Measurements from ENCODE around the gene GPR132. TPM values are rescaled to one million over a fixed set of nuclear protein-coding genes. Genes with fewer than 3 reads are reported as not detected.

Gene GPR132
- total RNA-seq, 2 experiments from 2014 or later, result 41.4 to 42.8 TPM

DNA sequence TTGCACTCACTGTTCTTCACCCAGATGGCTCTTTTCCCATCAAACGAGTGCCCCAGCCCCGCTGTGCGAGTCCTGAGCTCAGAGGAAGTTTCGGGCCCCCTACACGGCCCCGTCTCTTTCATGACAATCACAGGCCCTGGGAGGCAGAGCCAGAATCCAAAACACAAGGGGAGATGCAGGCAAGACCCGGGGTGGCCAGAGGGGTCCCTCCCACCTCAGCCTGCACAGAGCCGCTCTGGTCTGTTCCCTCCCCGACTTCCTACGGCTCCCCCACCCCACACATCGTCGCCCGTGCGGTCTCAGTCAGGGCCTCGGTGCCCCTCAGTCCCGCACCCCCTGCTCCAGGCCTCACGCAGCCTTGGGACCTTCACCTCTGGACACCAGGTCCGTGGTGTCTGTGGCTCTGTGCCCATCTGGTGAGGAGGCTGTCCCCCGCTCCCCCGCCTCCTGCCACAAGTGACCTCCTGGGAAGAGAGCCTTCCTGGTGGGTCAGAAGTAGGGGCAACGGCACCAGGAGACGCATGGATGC is 8.9 kb downstream of the GPR132 start:
- CTCF ChIA-PET, result interaction anchor here (1.5 to 2.8 kb wide), 2 partner anchors 17 to 30 kb away, joined by 4 to 6 read pairs; no protein-coding TSS in a partner anchor
- POLR2A ChIA-PET, result no interaction called here

DNA sequence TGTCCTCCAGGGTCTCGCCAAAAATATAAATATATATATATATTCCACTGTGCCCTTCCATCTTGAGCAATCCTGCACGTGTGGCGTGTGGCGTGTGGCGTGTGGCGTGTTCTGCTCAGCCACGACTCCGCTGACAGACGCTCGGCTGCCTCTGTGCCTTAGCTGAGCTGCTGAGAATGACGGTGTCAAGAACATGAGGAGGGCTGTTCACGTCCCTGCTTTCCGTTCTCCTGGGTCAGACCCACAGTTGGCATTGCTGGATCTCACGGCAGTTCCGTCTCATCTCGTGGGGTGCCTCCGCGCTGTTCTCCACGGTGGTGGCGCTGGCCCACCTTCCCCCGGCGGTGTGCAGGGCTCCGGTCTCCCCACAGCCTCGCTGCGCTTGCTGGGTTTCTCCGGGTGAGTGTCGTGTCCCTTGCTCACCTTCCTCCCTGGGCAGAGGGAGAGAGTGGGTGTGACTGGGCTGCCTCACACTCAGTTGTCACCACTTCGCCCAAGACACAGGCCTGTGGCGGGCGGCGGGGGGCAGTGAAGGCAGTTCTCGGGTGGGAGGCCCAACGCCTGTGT is 9.4 kb downstream of the GPR132 start:
- ChIA-PET POLR2A (no interaction called here), CTCF (interaction anchor here (1.5 to 2.8 kb wide), 2 partner anchors 10 to 31 kb away, joined by 4 to 9 read pairs; partner anchors contain the start of gene GPR132)

DNA sequence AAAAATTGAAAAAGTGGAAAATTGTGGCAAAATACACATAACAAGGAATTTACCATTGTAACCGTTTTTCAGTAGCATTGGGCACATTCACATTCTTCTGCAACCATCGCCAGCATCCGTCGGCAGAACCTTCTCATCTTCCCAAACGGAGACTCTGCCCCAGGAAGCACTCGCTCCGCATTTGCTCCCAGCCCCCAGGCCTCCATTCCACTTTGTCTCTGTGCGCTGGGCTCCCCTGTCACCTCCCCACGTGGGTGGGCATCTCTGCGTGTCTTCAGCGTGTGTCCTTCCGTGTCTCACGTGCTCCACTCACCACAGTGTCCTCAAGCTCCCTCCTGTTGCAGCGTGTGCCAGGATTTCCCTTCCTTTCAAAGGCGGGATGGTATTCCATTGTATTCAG is 9.9 kb downstream of the GPR132 start:
- ChIA-PET POLR2A (no interaction called here), CTCF (interaction anchor here (2.8 kb wide), 1 partner anchor 10 kb away, joined by 9 read pairs; the partner anchor contains the start of gene GPR132)

DNA sequence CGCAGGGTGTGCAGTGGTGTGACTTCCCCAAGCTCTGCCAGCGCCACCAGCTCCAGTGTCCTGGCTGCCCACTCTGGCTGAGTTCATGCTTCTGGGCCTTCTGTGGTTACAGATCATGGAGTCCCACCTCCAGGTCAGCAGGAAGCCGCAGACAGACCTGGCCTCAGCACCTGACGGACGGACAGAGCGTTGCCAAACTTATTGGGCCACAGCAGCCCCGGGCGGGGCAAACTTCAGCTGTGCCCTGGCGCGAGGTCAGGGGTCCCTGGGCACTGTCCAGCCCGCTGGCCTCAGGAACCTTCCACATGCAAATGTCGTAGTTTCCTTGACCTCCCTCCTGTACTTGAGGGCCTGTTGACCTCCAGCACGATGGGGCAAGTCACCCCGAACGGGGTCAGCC is 11.2 kb downstream of the GPR132 start:
- CTCF ChIA-PET, result interaction anchor here (0.7 to 2.8 kb wide), 3 partner anchors 11 to 442 kb away, joined by 4 to 9 read pairs (median 4); partner anchors contain the start of gene GPR132

DNA sequence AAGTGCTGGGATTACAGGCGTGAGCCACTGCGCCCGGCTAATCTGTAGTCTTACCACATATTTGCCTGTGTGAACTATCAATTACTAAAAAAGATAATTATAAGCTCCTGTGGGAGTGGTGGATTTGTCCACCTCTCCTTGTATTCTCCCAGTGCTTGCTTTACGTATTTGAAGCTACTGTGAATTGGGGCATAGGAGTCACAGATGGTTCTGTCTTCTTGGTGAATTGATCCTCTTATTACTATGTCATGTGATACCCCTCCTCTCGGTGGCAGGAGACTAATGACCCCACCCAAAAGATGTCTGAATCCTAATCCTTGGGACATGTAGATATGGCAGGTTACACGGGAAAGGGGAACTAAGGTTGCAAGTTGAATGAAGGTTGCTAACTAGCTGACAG is 11.8 kb downstream of the GPR132 start:
- CTCF ChIA-PET, result interaction anchor here (1.4 to 2.8 kb wide), 2 partner anchors 12 to 78 kb away, joined by 4 to 9 read pairs; partner anchors contain the start of gene GPR132
- POLR2A ChIA-PET, result no interaction called here

More for the DNA sequence above, 11.2 kb downstream of the GPR132 start:
- POLR2A ChIA-PET, result interaction anchor here (0.7 kb wide), 1 partner anchor 36 kb away, joined by 3 read pairs; no protein-coding TSS in a partner anchor

DNA sequence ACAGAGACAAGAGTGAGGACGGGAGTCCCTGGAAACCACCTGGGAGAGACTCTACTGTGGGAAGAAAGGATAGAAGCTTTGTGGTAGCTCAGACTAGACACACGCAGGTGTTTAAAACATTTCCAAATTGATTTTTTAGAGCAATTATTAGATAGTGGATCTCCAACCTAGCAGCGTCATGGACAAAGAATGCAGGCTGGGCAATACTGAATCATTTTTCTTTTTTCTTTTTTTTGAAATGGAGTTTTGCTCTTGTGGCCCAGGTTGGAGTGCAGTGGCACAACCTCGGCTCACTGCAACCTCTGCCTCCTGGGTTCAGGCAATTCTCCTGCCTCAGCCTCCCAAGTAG is 13.1 kb downstream of the GPR132 start:
- ChIA-PET CTCF (no interaction called here), POLR2A (no interaction called here)

DNA sequence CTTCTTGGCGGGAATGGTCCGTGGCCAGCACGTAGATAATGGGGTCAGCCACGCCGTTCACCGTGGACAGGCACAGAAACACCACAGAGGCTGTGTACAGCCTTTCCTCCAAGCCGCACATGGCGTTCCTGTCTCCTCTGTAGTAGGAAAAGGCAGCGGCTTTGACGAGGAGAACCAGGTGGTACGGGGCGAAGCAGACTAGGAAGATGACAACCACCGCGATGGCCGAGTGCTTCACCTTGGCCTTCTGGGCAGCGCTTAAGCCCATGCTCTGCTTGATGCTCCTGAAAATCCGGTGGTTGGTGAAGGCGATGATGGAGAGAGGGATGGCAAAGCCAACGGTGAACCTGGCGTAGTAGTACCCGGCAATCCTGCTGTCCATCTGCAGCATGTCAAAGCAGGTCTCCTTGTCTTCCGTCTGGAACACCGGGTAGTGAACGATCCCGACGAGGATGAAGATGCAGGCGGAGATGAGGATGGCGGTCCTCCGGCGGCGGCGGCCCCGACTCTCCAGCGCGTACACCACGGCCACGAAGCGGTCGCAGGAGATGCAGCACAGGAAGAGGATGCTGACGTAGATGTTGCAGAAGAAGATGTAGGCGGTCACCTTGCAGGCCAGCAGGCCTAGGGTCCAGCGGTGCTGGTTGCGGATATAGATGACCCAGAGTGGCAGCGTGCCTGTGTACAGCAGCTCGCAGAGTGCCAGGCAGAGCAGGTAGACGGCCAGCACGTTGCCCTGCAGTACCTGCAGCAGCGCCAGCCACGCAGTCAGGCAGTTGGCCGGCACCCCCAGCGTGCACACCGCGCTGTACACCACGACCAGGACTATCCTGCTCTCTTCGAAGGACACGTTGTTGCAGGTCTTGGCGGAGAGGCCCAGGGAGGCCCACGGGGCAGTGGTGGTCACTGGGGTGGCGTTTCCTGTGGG is 13.8 kb downstream of the GPR132 start:
- ChIA-PET CTCF (no interaction called here), POLR2A (no interaction called here)

DNA sequence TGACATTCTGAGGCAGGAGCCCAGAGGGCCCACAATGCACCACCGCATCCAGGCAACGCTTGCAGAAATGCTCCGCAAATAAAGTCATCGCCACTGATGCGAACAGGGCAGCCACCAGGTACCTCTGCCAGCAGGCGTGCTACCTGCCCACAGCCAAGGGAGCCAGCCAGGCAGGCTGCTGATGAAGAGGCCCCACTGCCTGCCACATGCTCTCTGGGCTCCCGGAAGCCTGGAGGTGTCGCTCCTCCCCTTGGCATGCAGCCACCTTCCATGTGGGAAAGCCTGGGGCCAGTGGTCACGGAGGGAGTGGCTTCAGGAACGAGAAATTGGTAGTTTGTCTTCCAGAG is 14.7 kb downstream of the GPR132 start:
- POLR2A ChIA-PET, result no interaction called here
- CTCF ChIA-PET, result no interaction called here

DNA sequence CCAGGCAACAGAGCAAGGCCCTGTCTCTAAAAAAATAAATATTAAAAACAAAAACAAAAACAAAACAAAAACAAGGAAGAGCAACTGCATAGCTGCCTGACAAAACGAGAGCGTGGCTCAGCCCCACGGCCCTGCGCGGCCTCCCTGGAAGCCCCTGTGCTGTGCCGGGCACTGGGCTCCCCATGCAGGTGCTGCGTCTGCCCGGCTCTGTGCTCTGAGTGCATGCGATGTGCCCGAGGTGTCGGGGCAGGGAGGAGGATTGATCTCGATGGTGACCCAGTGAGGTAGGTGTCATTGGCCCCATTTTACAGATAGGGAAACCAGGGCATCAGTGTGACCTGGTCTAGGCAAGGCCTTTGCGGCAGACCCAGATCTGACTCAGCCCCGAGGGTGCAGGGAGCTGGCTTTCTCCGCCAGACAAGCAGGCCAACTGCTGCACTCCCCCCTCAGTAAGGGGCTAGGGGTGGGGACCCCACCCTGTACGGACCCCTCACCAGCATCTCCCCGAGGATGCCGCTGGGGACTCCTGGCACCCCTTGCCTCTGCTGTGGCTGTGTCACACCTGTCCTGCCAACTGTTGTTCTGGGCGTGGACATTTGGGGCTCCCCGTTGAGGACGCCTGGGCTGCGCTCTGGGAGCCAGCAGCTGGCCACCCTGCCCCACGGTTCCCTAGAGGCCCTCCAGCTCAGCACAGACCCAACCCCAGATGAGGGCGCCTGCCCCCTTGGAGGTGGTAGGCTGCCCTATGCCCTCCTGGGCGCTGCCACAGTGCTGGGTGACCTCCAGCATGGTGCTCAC is 15.3 kb downstream of the GPR132 start:
- CTCF ChIA-PET, result no interaction called here
- POLR2A ChIA-PET, result no interaction called here

DNA sequence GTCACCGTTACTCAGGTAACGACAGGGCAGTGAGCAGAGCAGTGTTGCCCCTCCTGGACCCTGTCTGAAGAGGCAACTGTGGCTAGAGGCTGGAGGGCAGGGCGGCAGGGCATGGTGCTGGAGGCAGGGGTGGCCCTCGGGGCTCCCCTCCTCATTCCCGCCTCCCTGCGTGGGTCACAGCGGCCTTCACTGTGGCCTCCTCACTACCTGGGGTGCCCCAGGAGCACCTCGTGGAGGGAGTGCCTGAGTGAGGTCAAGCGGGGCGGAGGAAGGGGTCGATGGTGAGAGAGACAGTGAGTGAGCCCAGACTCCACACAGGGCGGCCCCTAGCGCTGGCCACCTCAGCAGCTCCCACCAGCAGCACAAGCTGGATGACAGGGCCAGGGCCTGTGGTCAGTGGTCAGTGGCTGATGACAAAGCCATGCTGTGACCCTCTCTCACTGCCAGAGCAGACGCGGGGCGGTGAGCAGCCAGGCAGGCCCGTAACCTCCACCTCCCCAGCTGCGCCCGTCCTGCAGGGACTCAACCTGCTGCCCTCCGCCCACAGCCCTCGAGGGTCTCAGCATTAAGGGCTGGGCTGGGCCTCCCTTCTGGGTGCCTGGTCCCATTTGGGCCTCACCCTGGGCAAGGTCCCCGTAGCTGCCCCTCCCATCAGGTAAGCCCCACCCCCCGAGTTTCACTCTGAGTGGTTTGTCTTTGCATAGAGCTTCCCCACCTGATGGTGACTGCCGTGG is 17.8 kb downstream of the GPR132 start:
- ChIA-PET POLR2A (interaction anchor here (1.1 to 1.2 kb wide), 2 partner anchors 40 to 44 kb away, joined by 3 to 6 read pairs; no protein-coding TSS in a partner anchor), CTCF (interaction anchor here (0.8 to 5.5 kb wide), 3 partner anchors 10 to 74 kb away, joined by 4 to 108 read pairs (median 7); no protein-coding TSS in a partner anchor)

DNA sequence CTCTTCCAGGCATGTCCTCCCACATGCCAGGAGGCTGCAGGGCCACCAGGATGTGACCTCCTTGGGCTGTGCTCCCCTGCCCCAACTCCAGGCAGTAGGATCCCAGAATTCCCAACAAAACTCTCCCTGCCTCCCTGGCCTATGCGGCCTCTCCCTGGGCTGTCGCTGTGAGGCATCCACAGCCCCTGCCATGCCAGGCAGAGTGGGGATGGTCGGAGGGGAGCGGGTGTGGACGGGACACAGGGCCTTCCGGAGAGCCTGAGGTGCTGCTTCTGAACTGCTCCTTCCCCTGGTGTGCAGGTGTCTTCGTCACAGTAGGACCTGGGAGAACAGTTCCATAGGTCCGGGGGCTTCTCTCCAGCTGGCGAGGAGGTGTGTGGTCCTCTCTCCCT is 18.3 kb downstream of the GPR132 start:
- POLR2A ChIA-PET, result interaction anchor here (0.6 to 1.3 kb wide), 7 partner anchors 11 to 294 kb away, joined by 3 to 10 read pairs (median 4); partner anchors contain the start of genes CDCA4, GPR132, PACS2 and SIVA1
- CTCF ChIA-PET, result interaction anchor here (0.7 to 5.5 kb wide), 10 partner anchors 11 to 271 kb away, joined by 3 to 108 read pairs (median 10); partner anchors contain the start of genes CDCA4, CLBA1 and GPR132

DNA sequence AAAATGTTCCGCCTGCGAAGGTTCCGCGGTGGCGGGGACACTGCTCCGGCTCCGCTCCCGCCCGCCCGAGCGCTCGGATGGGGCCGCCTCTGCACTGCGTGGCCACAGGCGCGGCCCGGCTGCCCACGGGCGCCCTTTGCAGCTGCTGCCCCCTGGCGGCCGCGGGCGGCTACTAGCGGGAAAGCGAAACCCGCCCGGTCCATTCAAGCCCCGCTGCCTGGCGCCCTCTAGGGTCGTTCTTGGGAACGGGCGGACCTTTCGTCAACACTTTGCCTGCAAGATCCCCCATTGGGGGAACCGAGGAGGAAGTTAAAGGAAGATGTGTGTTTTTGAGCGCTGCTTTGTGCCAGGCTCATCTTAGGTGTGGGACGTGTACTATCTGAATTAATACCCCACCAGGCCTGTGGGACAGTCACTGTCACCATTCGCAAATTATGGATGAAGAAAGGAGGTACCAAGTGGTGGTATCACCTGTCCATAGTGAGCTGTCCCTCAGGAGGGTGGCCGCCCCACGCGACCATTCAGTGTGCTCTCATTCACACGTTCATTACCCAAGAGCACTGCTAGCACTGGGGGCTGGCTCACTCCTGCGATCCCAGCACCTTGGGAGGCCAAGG is 19.4 kb downstream of the GPR132 start:
- CTCF ChIA-PET, result interaction anchor here (0.7 to 5.5 kb wide), 30 partner anchors 9 to 280 kb away, joined by 3 to 108 read pairs (median 6); partner anchors contain the start of genes CDCA4, CLBA1 and GPR132
- POLR2A ChIA-PET, result interaction anchor here (0.6 to 1.3 kb wide), 6 partner anchors 20 to 436 kb away, joined by 3 to 10 read pairs (median 4); partner anchors contain the start of gene GPR132

DNA sequence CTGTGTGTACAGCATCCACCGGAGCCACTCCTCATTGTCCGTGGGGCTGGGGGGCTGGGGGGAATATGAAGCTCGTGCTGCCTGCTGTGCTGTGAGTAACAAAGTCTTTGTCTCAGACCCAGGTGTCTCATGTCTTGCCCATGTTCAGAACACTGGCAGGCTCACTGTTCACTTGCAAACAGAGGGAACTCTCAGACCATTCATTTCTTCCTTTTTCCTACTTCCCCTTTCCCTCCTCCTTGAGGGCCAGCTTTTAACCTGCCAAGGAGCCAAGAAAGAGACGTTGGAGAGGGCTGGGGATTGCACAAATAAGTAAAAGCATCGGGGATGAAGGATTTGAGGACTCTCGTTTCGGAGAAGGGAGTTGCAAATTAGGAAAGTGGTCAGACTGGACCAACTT is 21.6 kb downstream of the GPR132 start:
- ChIA-PET CTCF (interaction anchor here (0.6 to 5.5 kb wide), 6 partner anchors 18 to 278 kb away, joined by 3 to 108 read pairs (median 4); partner anchors contain the start of gene CLBA1), POLR2A (no interaction called here)

DNA sequence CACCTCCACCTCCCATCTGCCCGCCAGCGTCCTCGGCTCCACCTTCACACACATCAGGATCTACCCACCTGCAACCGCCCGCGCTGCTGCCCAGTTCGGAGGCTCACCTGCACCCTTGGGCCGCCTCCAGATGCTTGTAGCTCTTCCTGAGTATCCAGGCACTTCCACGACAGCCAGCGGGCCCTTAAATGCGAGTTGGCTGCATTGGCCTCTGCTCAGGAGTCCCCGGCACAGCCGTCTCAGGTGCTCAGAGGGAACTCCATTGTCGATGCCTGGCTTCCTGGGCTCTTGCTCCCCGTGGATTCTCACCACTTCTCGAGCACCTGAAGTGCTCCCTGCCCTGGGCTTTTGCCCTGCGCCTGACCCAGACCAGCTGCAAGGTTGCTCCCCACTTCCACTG is 22.4 kb downstream of the GPR132 start:
- POLR2A ChIA-PET, result no interaction called here
- CTCF ChIA-PET, result interaction anchor here (1.1 kb wide), 1 partner anchor 43 kb away, joined by 4 read pairs; no protein-coding TSS in a partner anchor

DNA sequence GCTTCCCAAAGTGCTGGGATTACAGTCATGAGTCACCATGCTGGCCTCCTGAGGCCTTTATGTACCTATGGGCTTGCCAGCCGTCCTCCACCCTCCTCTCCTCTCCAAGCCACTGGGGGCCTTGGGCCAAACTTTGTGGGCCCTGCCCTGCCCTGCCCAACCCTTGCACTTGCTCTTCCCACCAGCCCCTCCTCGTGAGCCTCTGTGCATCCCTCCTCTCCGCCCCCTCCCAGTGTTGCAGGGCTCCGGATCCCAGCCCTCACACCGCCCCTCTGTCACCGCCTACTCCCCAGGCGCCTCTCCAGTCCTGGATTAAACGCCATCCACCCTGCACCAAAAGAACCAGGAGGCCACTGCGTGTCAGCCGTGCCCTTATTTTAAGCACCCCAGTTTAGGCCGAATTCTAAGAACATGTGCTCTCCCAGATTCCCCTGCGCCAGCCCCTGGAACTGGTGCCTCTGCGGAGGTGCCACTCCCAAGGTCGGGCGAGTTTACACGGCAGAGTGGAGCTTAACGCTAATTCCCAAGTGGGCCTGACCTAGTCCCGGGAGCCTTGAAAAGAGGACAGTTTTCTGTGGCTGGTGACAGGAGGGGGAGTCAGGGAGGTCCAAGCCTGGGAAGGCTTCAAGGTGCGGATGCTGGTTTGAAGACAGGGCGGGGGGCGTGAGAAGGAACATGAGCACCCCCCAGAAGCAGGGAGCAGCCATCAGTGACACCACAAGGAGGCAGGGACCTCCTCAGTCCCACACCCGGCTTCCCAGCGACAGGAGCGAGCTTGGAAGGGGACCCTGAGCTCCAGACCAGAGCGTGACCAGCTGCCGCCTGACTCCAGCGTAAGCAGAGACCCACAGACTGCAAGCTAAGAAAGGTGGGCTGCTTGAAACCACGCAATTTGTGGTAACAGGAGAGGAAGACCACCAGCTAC is 23.1 kb downstream of the GPR132 start:
- ChIA-PET POLR2A (no interaction called here), CTCF (interaction anchor here (0.7 kb wide), 1 partner anchor 69 kb away, joined by 3 read pairs; no protein-coding TSS in a partner anchor)

DNA sequence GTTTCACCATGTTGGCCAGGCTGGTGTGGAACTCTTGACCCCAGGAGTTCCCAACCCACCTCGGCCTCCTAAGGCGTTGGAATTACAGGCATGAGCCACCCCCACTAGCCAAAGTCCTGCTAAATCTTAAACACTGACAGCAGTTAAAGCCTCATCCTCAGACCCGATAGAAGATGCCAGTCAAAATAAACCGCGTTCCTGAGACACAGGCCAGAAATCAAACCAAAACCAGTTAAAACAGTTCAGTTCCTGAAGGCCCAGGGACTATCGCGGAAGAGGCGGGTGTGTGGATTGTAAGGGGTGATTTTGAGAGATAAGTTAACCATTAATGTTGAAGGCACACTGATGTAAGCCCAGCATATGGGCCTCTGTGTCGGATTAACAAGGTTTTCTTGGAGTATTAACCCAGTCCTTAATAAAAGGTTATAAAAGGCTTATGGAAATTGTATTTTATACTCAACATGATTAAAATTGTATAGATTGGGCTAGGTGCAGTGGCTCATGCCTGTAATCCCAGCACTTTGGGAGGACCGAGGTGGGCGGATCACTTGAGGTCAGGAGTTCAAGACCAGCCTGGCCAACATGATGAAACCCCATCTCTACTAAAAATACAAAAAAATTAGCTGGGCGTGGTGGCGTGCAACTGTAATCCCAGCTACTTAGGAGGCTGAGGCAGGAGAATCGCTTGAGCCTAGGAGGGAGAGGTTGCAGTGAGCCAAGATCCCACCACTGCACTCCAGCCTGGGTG is 25.6 kb downstream of the GPR132 start:
- ChIA-PET CTCF (no interaction called here), POLR2A (no interaction called here)

Data from activated CD8-positive, alpha-beta memory T cell treated with anti-CD3 and anti-CD28 coated beads for 36 hours (primary cell).